GM12864 (cell line): ENCODE measurements around the gene KHDC1L.
A peak's percentile ranks its signal among the peaks of the same experiment; 100 is the strongest.
"Not testable (repeated sequence)": the region's sequence is repeated elsewhere in the genome, so short reads cannot be mapped to it uniquely, and the experiment has no call there.

ENCODE experiments used
- DNase-seq: peaks from one replicate; pipeline ENCODE4 v3.0.0-alpha.2; 2011; ENCODE audit warnings: low read depth
- H3K4me3 ChIP-seq: 2 replicates; pipeline ENCODE4 v1.5.1; 2011; ENCODE audit warnings: mild to moderate bottlenecking, low read depth, low read length, control low read depth
- TF ChIP-seq, protein P1 (sequence below): IDR thresholded peaks from 2 replicates; pipeline ENCODE4 v1.5.1; 2011; ENCODE audit warnings: low read depth, mild to moderate bottlenecking, moderate library complexity, low read length, control low read depth, inconsistent platforms; ENCODE audit errors: missing control alignments

KHDC1L gene

DNA sequence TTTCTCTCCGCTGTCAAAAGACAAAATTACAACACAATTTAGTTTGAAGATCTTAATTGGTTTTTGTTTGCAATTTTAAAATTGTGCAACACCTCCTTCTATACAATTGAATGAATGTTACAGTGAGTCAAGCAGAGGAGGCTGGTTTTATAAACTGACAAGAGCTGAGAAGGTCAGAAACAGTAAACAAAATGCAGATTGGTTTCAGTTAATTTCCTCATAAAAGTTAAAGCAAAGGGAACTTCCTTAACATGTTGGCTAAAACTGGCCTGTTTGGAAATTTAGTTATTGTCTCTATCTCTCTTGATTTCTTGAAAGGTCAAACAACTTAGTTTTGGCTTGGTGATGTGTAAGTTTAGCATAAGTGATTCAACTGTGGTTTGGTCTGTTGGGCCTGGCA, 22.2 kb downstream of the KHDC1L start:
- DNase-seq = no peak
- TF ChIP-seq, protein P1, sequence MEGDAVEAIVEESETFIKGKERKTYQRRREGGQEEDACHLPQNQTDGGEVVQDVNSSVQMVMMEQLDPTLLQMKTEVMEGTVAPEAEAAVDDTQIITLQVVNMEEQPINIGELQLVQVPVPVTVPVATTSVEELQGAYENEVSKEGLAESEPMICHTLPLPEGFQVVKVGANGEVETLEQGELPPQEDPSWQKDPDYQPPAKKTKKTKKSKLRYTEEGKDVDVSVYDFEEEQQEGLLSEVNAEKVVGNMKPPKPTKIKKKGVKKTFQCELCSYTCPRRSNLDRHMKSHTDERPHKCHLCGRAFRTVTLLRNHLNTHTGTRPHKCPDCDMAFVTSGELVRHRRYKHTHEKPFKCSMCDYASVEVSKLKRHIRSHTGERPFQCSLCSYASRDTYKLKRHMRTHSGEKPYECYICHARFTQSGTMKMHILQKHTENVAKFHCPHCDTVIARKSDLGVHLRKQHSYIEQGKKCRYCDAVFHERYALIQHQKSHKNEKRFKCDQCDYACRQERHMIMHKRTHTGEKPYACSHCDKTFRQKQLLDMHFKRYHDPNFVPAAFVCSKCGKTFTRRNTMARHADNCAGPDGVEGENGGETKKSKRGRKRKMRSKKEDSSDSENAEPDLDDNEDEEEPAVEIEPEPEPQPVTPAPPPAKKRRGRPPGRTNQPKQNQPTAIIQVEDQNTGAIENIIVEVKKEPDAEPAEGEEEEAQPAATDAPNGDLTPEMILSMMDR = no peak
- no peak overlapping the region for H3K4me3 ChIP-seq

DNA sequence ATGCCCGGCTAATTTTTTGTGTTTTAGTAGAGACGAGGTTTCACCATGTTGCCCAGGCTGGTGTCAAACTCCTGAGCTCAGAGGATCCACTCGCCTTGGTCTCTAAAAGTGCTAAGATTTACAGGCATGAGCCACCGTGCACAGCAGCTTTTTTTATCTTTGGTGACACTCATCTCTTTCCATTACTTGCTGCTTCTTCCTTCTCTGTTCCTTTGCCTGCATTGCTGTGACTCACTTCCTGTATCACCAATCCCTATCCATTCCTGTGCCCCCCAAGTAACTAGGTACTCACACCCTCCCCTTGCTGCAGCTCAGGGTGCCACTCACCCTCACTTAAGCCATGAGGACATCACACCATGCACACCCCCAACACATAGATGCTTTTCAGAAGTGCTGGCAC, 24.6 kb downstream of the KHDC1L start:
- no peak for DNase-seq
- TF ChIP-seq, protein P1 = no peak
- H3K4me3 ChIP-seq = no peak overlapping the region

- no peak for DNase-seq
- TF ChIP-seq, protein P1 = no peak
- H3K4me3 ChIP-seq = no peak overlapping the region
These were observed 25.0 kb downstream of the KHDC1L start for GRCh38 chr6:73200247-73200646.

- TF ChIP-seq, protein P1 = no peak
- DNase-seq = no peak
- H3K4me3 ChIP-seq = no peak overlapping the region
These were observed 30.6 kb downstream of the KHDC1L start for GRCh38 chr6:73194744-73195143.

DNA sequence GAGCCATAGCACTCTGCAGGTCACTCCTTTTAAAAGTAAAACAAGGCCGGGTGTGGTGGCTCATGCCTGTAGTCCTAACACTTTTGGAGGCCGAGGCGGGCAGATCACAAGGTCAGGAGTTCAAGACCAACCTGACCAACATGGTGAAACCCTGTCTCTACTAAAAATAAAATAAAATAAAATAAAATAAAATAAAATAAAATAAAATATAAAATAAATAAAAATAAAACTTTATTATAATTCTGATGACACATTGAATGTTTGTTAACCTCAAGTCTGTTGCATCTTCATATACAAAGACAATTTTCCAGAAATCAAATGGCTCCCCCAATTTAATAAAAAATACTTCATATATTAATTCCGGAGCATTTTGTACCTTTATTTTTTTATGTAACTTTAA, 32.0 kb downstream of the KHDC1L start:
- not testable (repeated sequence) for H3K4me3 ChIP-seq, DNase-seq

DNA sequence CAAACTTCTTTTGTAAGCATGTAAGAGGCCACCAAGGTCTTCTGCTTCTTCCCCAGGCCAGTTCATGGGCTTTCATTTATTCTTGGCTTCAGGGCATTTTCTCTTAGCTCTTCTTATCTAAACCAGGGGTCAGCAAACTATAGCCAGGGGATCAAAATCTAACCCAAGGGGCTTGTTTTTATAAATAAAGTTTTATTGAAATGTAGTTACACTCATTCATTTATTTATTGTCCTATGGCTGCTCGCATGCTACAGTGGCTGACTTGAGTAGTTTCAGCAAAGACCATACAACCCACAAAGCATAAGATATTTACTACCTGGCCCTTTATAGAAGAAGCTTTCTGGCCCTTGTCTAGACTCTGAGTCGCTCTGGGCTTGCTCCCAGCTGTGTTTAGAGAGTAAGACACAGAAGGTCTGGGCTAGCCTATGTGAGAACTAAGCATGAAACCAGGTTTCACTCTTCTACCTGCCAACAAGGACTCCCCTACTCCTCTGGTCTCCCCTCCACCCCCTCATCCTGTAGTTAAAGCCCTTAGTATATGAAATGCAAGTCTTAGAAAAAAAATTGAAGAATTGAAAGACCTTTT, 43.2 kb downstream of the KHDC1L start:
- DNase-seq = no peak
- TF ChIP-seq, protein P1 = no peak
- no peak overlapping the region for H3K4me3 ChIP-seq

DNA sequence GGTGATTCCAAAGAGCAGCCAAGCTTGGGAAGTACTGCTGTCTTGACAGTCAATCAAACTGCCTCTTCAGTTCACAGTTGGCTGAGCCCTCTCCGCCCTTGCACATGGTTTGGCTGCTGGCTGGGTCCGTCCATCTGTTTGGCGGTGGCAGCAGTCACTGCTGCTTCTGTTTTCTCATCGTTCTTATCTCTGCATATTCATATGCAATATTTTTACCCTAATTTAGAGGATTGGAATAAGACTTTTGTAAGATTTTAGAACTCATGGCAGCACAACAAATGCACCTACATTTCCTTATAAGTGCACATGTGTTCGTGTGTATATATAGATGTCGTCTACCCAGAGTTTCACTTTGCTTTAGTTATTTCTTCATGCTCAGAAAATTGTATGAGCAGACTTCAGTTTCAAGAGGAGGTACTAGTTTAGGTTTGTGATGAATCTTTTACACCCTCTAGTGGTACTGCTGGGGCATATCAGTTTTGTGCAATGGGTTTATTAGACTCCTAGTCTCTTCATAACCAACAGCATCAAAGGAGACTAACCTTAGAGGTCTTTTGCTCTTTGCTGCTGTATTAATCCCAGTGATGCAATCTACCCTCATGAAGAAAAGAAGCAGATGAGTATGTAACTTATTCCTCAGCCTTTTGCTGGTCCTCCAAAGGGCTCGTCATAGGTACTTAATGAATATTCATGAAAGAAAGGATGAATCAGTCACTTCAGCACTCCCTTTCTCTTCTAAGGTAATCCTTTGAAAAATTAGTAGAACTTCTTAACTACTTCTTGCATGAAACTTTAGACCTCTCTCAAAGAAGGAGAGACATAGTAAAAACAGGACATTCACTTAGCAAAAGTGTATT, 44.3 kb downstream of the KHDC1L start:
- TF ChIP-seq, protein P1 = peak; percentile 84
- H3K4me3 ChIP-seq = peak overlapping the region; percentile 9
- peak; percentile 59 for DNase-seq
